OCI-LY3 (cell line): Measurements from ENCODE around the gene CFAP57.

Experiments
- H2AFZ ChIP-seq: fragments of 200-600, 300-600 bp; shearing (Covaris generic); 2 replicates; pipeline ENCODE4 v1.6.0; 2014; ENCODE audit warnings: antibody characterized with exemption, low read depth, low read length
- H3K27ac ChIP-seq: fragments of 200-600, 300-600 bp; sonication (generic); 2 replicates; pipeline ENCODE4 v1.5.1; 2014; ENCODE audit warnings: mild to moderate bottlenecking, low read length, moderate library complexity, mixed read lengths
- H3K27me3 ChIP-seq: fragments of 200-600, 300-600 bp; sonication (generic); 2 replicates; pipeline ENCODE4 v1.6.1; 2014; ENCODE audit warnings: low read depth, low read length, mixed read lengths
- H3K36me3 ChIP-seq: fragments of 200-600, 300-600 bp; sonication (generic); replicated peaks from 2 replicates; pipeline ENCODE3; 2014; ENCODE audit warnings: low read depth, low read length, mixed read lengths
- H3K4me1 ChIP-seq: fragments of 300-600, 200-600 bp; sonication (generic); 2 replicates; pipeline ENCODE4 v1.6.1; 2014; ENCODE audit warnings: low read length, mixed read lengths
- H3K4me2 ChIP-seq: fragments of 200-600, 300-600 bp; sonication (generic); 2 replicates; pipeline ENCODE4 v1.6.1; 2014; ENCODE audit warnings: low read length, mixed read lengths
- H3K4me3 ChIP-seq: fragments of 300-600, 200-600 bp; sonication (generic); 2 replicates; pipeline ENCODE4 v1.5.1; 2014; ENCODE audit warnings: antibody characterized with exemption, mild to moderate bottlenecking, low read length, moderate library complexity
- H3K79me2 ChIP-seq: fragments of 300-600, 200-600 bp; shearing (Covaris generic); 2 replicates; pipeline ENCODE4 v1.6.1; 2014; ENCODE audit warnings: mild to moderate bottlenecking, low read length, mixed read lengths
- H3K9ac ChIP-seq: fragments of 300-600, 200-600 bp; shearing (Covaris generic); 2 replicates; pipeline ENCODE4 v1.6.0; 2014; ENCODE audit warnings: mild to moderate bottlenecking, low read length, moderate library complexity
- H3K9me3 ChIP-seq: fragments of 200-600, 300-600 bp; shearing (Covaris generic); 2 replicates; pipeline ENCODE4 v1.6.1; 2014; ENCODE audit warnings: low read length, mixed read lengths; ENCODE audit not compliant: insufficient read depth
- H4K20me1 ChIP-seq: fragments of 200-600, 300-600 bp; sonication (generic); 2 replicates; pipeline ENCODE4 v1.6.1; 2016; ENCODE audit warnings: low read length, mixed read lengths; ENCODE audit not compliant: insufficient read depth
- EZH2phosphoT487 ChIP-seq: fragments of 200-600 bp; shearing (Covaris generic); IDR thresholded peaks from 2 replicates; pipeline ENCODE4 v1.6.1; 2018; ENCODE audit warnings: antibody characterized with exemption, mixed run types, low read depth
- TF ChIP-seq, protein P1 (sequence below): fragments of 200-600, 300-600 bp; sonication (generic); IDR thresholded peaks from 2 replicates; pipeline ENCODE4 v1.5.1; 2014; ENCODE audit warnings: antibody characterized with exemption, low read length, low read depth

Gene CFAP57

DNA sequence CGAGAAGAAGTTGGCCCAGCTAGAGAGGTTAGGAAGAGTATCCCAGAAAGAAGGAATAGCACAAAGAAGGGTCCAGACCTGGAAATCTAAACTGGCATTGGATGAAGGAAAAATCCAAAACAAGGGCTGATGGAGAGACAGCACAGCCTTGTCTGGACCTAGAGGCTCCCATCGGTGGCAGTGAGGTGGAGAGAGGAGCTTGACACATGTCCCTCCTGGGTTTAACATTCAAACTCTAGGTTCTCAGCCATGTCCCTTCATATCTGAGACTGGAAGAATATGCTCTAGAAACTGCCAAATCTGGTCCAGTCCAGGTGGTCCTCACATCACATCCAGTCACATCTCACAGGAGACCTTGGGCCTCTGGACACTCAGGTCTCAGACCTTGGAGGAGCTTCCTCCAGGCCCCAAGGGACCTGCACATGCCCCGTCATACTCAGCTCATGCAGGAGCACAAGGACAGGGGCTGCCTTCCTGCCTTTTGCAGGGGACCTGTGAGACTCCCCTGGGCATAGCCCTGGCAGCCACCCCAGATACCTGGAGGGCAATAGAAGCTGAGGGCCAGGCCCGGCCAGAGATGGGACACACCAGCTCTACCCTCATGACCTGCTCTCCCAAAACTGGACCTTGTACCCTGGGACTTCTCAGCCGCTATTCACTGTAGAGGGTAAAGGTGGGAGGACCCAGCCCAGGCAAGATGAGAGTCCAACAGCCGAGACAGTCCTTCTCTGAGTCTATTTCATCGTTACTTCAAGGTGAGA, 105.2 kb downstream of the CFAP57 start:
- no peaks in the 10 kb centered on the region for H3K9me3 ChIP-seq
- no peak overlapping the region for H2AFZ ChIP-seq
- no peak overlapping the region for H3K9ac ChIP-seq
- H4K20me1 ChIP-seq, result no peaks in the 10 kb centered on the region
- H3K79me2 ChIP-seq, result no peaks in the 10 kb centered on the region
- H3K4me1 ChIP-seq, result no peaks in the 10 kb centered on the region
- no peak overlapping the region for H3K4me2 ChIP-seq
- no peaks in the 10 kb centered on the region for H3K27me3 ChIP-seq
- no peak for TF ChIP-seq EZH2phosphoT487
- TF ChIP-seq, protein P1, sequence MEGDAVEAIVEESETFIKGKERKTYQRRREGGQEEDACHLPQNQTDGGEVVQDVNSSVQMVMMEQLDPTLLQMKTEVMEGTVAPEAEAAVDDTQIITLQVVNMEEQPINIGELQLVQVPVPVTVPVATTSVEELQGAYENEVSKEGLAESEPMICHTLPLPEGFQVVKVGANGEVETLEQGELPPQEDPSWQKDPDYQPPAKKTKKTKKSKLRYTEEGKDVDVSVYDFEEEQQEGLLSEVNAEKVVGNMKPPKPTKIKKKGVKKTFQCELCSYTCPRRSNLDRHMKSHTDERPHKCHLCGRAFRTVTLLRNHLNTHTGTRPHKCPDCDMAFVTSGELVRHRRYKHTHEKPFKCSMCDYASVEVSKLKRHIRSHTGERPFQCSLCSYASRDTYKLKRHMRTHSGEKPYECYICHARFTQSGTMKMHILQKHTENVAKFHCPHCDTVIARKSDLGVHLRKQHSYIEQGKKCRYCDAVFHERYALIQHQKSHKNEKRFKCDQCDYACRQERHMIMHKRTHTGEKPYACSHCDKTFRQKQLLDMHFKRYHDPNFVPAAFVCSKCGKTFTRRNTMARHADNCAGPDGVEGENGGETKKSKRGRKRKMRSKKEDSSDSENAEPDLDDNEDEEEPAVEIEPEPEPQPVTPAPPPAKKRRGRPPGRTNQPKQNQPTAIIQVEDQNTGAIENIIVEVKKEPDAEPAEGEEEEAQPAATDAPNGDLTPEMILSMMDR, result no peak
- H3K36me3 ChIP-seq, result no peaks in the 10 kb centered on the region
- H3K27ac ChIP-seq, result no peak overlapping the region
- H3K4me3 ChIP-seq, result no peak overlapping the region

DNA sequence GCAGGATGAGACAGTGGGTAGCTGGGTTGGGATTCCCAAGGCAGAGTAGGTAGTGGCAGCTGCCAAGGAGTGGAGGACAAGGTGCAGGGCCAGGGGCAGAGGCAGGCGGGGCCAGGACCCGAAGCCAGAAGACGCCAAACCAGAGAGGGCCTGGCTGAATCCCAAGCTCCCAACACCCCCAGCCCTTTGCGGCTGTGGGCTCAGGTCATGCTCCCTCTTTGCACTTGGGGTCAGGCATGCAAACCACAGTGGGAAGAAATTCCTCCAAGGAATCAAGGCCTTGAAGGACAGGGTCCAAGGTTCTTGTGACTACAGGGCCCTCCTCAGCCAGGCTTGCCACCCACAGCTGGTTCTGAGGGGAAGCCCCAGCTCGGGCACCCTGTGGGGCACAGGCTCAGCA, 107.0 kb downstream of the CFAP57 start:
- no peaks in the 10 kb centered on the region for H4K20me1 ChIP-seq
- no peaks in the 10 kb centered on the region for H3K9me3 ChIP-seq
- no peak overlapping the region for H3K4me3 ChIP-seq
- H3K4me2 ChIP-seq, result no peak overlapping the region
- no peak overlapping the region for H2AFZ ChIP-seq
- no peaks in the 10 kb centered on the region for H3K27me3 ChIP-seq
- H3K9ac ChIP-seq, result no peak overlapping the region
- H3K79me2 ChIP-seq, result no peaks in the 10 kb centered on the region
- no peaks in the 10 kb centered on the region for H3K36me3 ChIP-seq
- TF ChIP-seq, protein P1, result no peak
- no peak for TF ChIP-seq EZH2phosphoT487
- no peak overlapping the region for H3K27ac ChIP-seq
- no peaks in the 10 kb centered on the region for H3K4me1 ChIP-seq

DNA sequence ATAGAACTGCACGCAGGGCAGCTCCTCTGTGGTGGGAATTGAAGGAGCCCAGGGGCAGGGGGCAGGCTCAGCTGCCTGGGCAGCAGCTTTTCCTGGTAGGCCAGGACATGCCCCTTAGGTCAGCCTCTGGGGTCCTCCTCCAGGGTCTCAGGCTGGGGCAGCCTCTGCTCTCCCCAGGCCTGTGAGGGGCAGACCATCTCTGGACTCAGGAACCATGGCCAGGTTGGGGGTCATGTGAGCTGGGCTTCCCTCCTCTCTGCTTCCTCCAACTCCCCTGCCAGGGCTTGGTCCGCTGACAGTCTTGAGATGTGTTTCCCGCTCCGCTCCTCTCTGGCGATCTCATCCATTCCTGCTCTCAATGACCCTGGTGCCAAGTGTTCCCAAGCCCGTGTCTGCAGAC, 107.5 kb downstream of the CFAP57 start:
- H3K4me3 ChIP-seq, result no peak overlapping the region
- H3K9me3 ChIP-seq, result no peaks in the 10 kb centered on the region
- no peak overlapping the region for H2AFZ ChIP-seq
- TF ChIP-seq, protein P1, result no peak
- no peak for TF ChIP-seq EZH2phosphoT487
- no peaks in the 10 kb centered on the region for H3K36me3 ChIP-seq
- no peaks in the 10 kb centered on the region for H3K4me1 ChIP-seq
- H3K9ac ChIP-seq, result no peak overlapping the region
- H3K79me2 ChIP-seq, result no peaks in the 10 kb centered on the region
- no peak overlapping the region for H3K4me2 ChIP-seq
- no peaks in the 10 kb centered on the region for H4K20me1 ChIP-seq
- H3K27me3 ChIP-seq, result no peaks in the 10 kb centered on the region
- H3K27ac ChIP-seq, result no peak overlapping the region

DNA sequence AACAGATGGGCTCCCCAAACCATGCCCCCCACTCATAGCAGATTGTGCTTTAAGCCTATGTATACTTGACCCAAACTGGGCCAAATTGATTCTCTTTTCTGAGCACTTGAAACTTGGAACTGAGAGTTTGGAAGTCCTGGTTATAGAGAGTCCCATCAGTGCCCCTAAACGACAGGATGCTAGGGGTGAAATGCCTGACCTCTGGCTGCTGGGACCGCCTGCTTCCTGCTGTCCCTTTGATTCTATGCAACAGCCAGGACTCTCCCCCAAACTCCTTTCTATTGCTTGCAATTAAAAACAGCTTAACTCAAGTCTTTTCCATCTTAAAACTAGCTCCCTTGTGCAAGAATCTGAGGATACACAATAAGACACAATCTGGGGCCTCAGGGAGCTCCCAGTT, 108.6 kb downstream of the CFAP57 start:
- Histone ChIP-seq H3K4me3 (no peak overlapping the region), H4K20me1 (no peaks in the 10 kb centered on the region), H3K36me3 (no peaks in the 10 kb centered on the region), H3K4me2 (no peak overlapping the region), H3K4me1 (no peaks in the 10 kb centered on the region), H3K9ac (no peak overlapping the region), H3K27ac (no peak overlapping the region), H3K27me3 (no peaks in the 10 kb centered on the region), H3K79me2 (no peaks in the 10 kb centered on the region), H3K9me3 (no peaks in the 10 kb centered on the region), H2AFZ (no peak overlapping the region)
- TF ChIP-seq, protein P1, result no peak
- TF ChIP-seq EZH2phosphoT487, result no peak
